ENCODE measurements around the gene DSE.

Gene DSE

DNA sequence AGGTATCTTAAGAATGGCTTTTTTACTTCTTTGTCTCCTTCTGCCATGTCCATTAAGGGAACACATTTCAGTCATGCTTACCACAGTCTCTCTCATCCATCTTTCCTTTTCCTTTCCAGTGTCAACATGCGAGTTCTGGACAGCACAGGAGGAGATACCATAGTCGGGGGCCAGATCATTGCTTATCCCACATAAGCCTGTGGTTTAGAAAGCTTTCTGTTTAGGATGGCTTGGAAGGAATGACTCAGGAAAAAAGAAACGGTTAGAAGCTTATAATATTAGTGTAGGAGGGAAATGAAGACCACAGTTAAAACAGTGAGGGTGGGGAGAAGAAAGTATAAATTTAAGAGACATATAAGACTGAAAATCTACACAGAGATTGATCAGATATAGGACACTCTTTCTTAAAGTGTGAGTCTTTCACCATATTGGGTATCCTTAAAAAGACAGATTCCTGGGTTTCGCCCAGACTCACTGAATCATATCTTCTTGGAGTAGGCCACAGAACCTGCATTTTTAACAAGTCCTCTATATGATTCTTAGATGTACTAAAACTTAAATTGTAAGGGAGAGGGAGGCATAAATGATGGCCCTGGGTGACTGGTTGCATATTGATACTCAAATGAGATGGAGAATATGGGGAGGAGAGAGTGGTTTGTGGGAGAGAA lies 36.1 kb downstream of the DSE start:
- H3K36me3 Mint-ChIP-seq, result peaks cover 6% of the 10 kb centered on the region
- H3K9me3 Mint-ChIP-seq, result no peaks in the 10 kb centered on the region
- H3K27ac Mint-ChIP-seq, result no peak overlapping the region
- ATAC-seq (no peak), DNase-seq (ENCODE audit: low spot score in 2 of 2) (no peak)
- H3K4me3 Mint-ChIP-seq, result no peak overlapping the region
- H3K4me1 Mint-ChIP-seq, result peaks cover 6% of the 10 kb centered on the region

DNA sequence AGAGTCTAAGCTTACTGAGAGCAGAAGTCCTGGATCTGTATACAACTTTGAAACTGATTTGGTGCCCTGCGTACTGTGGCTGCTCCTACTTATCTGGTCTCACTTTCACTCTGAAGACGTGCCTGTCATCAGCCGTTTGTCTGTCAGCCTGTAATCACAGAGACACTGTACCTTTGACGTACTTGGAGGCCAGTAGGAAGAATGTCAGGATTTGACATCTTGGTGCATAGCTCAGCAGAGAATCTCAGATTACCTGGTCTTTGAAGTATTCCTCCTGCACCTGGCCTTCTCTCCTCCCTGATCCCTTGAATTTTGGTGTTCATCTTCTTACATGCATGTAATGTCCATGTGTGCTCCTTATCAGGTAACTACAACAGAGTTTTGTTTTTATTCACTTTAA lies 37.7 kb downstream of the DSE start:
- no peak for ATAC-seq
- peaks cover 6% of the 10 kb centered on the region for H3K36me3 Mint-ChIP-seq
- no peak overlapping the region for H3K4me3 Mint-ChIP-seq
- H3K9me3 Mint-ChIP-seq, result no peaks in the 10 kb centered on the region
- no peak for DNase-seq (ENCODE audit: low spot score in 2 of 2)
- H3K4me1 Mint-ChIP-seq, result peaks cover 6% of the 10 kb centered on the region
- no peak overlapping the region for H3K27ac Mint-ChIP-seq

DNA sequence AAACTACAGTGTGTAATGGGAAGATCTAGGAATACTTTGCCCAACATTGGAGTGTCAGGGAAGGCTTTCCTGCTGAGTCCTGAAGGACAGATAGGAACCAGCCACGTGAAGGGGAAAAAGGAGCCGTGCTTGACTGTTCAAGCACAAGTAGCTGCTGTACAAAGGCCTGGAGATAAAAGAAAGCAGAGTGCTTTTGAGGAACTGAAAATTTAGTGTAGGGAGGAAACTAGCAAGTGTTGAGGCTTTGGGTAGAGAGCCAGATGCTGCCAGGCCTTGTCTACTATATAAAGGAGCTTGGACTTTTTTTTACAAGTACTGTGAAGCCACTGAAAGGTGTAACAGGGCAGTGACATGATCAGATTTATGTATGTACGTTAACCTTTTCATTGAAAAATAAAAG lies 39.0 kb downstream of the DSE start:
- Mint-ChIP-seq H3K9me3 (no peaks in the 10 kb centered on the region), H3K36me3 (peaks cover 6% of the 10 kb centered on the region), H3K27ac (no peak overlapping the region), H3K4me3 (no peak overlapping the region), H3K4me1 (peaks cover 6% of the 10 kb centered on the region)
- ATAC-seq, result no peak
- no peak for DNase-seq (ENCODE audit: low spot score in 2 of 2)

- H3K4me3 Mint-ChIP-seq, result no peak overlapping the region
- ATAC-seq (no peak), DNase-seq (ENCODE audit: low spot score in 2 of 2) (no peak)
- H3K9me3 Mint-ChIP-seq, result no peaks in the 10 kb centered on the region
- H3K4me1 Mint-ChIP-seq, result peaks cover 6% of the 10 kb centered on the region
- no peak overlapping the region for H3K27ac Mint-ChIP-seq
- peaks cover 6% of the 10 kb centered on the region for H3K36me3 Mint-ChIP-seq
These were observed 40.5 kb downstream of the DSE start for GRCh38 chr6:116411284-116411623.

DNA sequence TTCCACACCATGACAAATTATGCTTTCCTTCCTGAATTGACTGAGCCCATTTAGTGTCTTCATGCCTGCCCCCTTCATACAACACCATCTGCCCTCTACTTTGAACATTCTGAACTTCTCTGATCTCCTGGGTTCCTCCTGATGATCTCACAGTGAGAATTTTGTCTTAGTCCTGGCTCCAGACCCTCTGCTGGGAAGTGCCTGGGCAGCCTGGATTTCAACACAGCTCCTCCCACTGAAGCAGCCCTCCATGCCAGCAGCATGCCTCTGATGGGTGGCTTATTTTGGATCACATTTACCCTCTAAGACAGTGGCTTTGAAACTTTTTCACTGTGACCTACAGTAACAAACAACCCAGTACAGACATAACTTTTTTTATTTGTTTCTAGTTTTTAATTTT lies 41.5 kb downstream of the DSE start:
- no peak for DNase-seq (ENCODE audit: low spot score in 2 of 2)
- H3K36me3 Mint-ChIP-seq, result peaks cover 6% of the 10 kb centered on the region
- H3K4me1 Mint-ChIP-seq, result no peaks in the 10 kb centered on the region
- no peak overlapping the region for H3K27ac Mint-ChIP-seq
- no peak overlapping the region for H3K4me3 Mint-ChIP-seq
- ATAC-seq, result no peak
- H3K9me3 Mint-ChIP-seq, result no peaks in the 10 kb centered on the region

DNA sequence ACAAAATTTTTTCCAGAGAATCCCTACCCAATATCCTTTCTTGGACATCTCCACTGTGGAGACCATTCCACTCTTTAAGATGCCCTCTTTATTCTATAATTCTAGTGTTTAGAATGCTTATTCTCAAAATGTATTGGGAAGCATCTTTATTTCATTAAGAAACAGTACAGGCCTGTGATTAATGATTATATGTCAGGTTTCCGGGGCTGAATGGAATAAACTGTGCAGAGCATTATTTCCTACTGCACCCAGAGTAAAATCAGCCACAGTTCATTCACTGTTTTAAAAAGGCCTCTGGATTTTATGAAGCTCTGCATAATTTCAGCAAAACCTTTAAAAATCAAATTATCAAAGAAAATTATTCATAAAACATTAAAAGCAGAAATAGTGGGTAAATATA lies 42.6 kb downstream of the DSE start:
- Mint-ChIP-seq H3K36me3 (peaks cover 6% of the 10 kb centered on the region), H3K4me1 (no peaks in the 10 kb centered on the region), H3K4me3 (no peak overlapping the region), H3K9me3 (no peaks in the 10 kb centered on the region), H3K27ac (no peak overlapping the region)
- DNase-seq (ENCODE audit: low spot score in 2 of 2), result no peak
- ATAC-seq, result no peak

DNA sequence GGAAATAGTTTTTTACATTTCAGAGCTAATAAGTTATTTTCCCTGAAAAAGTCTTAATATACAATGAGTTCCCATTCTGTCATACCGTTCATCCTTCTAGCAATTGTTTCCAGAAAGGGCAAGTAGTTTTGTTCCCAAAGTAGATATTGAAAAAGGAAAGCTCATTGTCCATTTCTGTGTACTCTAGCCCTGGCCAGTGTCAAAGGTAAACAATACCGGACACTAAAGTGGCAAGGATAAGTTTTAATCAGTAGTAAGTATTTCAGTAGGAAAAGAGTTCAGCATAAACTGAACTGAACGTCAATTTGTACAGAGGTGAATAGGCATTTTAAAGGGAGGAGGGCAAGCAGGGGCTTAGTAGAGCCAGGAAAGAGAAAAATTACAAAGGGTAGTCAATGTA lies 46.9 kb downstream of the DSE start:
- no peak for DNase-seq (ENCODE audit: low spot score in 2 of 2)
- no peak for ATAC-seq
- Mint-ChIP-seq H3K4me1 (no peaks in the 10 kb centered on the region), H3K27ac (no peak overlapping the region), H3K4me3 (no peak overlapping the region), H3K9me3 (no peaks in the 10 kb centered on the region), H3K36me3 (no peaks in the 10 kb centered on the region)

- H3K4me3 Mint-ChIP-seq, result no peak overlapping the region
- no peaks in the 10 kb centered on the region for H3K9me3 Mint-ChIP-seq
- H3K4me1 Mint-ChIP-seq, result no peaks in the 10 kb centered on the region
- no peak overlapping the region for H3K27ac Mint-ChIP-seq
- DNase-seq (ENCODE audit: low spot score in 2 of 2), result no peak
- H3K36me3 Mint-ChIP-seq, result no peaks in the 10 kb centered on the region
- peak; percentile 47 for ATAC-seq
These were observed 48.5 kb downstream of the DSE start for GRCh38 chr6:116419069-116419786.

DNA sequence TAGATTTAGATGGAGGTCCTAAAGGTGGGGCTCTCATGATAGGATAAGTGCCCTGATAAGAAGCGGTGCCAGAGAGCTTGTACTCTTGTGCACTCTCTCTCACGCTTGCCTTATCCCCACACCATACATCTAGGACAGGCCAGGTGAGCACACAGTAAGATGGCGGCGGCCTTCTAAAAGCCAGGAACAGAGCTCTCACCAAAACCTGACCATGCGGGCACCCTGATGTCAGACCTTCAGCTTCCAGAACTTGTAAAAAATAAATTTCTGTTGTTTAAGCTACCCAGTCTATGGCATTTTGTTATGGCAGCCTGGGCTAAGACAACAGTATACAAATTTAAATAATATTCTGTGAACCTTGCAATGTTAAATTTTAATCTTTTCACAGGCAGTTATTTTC lies 49.6 kb downstream of the DSE start:
- Mint-ChIP-seq H3K36me3 (no peaks in the 10 kb centered on the region), H3K27ac (no peak overlapping the region), H3K4me3 (no peak overlapping the region), H3K4me1 (no peaks in the 10 kb centered on the region), H3K9me3 (no peaks in the 10 kb centered on the region)
- ATAC-seq (no peak), DNase-seq (ENCODE audit: low spot score in 2 of 2) (no peak)

- no peak overlapping the region for H3K27ac Mint-ChIP-seq
- H3K9me3 Mint-ChIP-seq, result no peaks in the 10 kb centered on the region
- H3K36me3 Mint-ChIP-seq, result peaks cover 8% of the 10 kb centered on the region
- DNase-seq (ENCODE audit: low spot score in 2 of 2) (no peak), ATAC-seq (no peak)
- no peak overlapping the region for H3K4me3 Mint-ChIP-seq
- no peaks in the 10 kb centered on the region for H3K4me1 Mint-ChIP-seq
These were observed 51.5 kb downstream of the DSE start for GRCh38 chr6:116422238-116422637.

DNA sequence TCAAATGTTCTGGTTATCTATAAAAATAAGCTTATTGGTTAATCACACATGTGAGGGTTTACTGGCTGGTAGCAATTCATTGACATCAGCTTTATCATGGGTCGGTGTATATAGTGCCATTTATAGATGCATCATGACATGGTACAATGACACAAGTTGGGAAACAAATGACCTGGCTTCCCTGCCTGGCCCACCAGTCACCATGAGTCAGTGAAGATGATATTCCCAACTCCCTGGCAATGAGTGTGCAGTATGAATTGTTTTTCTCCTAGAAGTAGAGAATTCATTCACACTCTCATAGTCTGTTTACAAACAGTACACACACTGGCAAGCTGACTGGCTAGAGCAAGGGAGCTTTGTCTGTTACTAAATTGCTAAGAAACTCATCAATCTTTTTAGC lies 53.3 kb downstream of the DSE start:
- H3K4me3 Mint-ChIP-seq, result no peak overlapping the region
- peaks cover 23% of the 10 kb centered on the region for H3K36me3 Mint-ChIP-seq
- H3K9me3 Mint-ChIP-seq, result no peaks in the 10 kb centered on the region
- H3K4me1 Mint-ChIP-seq, result no peaks in the 10 kb centered on the region
- ATAC-seq, result no peak
- no peak overlapping the region for H3K27ac Mint-ChIP-seq
- DNase-seq (ENCODE audit: low spot score in 2 of 2), result no peak

GRCh38 chr6:116426551-116426950 lies 55.8 kb downstream of the DSE start:
- Mint-ChIP-seq H3K4me3 (no peak overlapping the region), H3K4me1 (no peaks in the 10 kb centered on the region), H3K27ac (no peak overlapping the region), H3K9me3 (no peaks in the 10 kb centered on the region), H3K36me3 (peaks cover 34% of the 10 kb centered on the region)
- DNase-seq (ENCODE audit: low spot score in 2 of 2) (no peak), ATAC-seq (no peak)

- no peaks in the 10 kb centered on the region for H3K4me1 Mint-ChIP-seq
- ATAC-seq, result no peak
- peaks cover 36% of the 10 kb centered on the region for H3K36me3 Mint-ChIP-seq
- no peaks in the 10 kb centered on the region for H3K9me3 Mint-ChIP-seq
- DNase-seq (ENCODE audit: low spot score in 2 of 2), result no peak
- no peak overlapping the region for H3K4me3 Mint-ChIP-seq
- H3K27ac Mint-ChIP-seq, result no peak overlapping the region
These were observed 58.4 kb downstream of the DSE start for GRCh38 chr6:116429111-116429510.

DNA sequence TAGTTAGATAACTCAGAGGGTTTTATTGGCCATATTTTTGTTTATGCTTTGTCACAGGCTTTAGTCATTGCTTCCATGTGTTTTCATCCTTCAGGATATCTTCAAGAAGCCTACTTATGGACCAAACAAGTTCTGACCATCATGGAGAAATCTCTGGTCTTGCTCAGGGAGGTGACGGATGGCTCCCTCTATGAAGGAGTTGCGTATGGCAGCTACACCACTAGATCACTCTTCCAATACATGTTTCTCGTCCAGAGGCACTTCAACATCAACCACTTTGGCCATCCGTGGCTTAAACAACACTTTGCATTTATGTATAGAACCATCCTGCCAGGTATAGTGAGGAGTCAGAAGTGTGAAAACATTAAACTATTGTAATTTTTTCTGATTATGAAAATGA lies 60.1 kb downstream of the DSE start:
- Mint-ChIP-seq H3K9me3 (no peaks in the 10 kb centered on the region), H3K36me3 (peaks cover 42% of the 10 kb centered on the region), H3K4me3 (no peak overlapping the region), H3K4me1 (no peaks in the 10 kb centered on the region), H3K27ac (no peak overlapping the region)
- no peak for ATAC-seq
- DNase-seq (ENCODE audit: low spot score in 2 of 2), result no peak

GRCh38 chr6:116431964-116432595 lies 61.3 kb downstream of the DSE start:
- DNase-seq (ENCODE audit: low spot score in 2 of 2), result no peak
- H3K9me3 Mint-ChIP-seq, result no peaks in the 10 kb centered on the region
- no peak overlapping the region for H3K27ac Mint-ChIP-seq
- no peak for ATAC-seq
- no peak overlapping the region for H3K4me3 Mint-ChIP-seq
- H3K4me1 Mint-ChIP-seq, result no peaks in the 10 kb centered on the region
- peaks cover 36% of the 10 kb centered on the region for H3K36me3 Mint-ChIP-seq

- Mint-ChIP-seq H3K9me3 (no peaks in the 10 kb centered on the region), H3K27ac (no peak overlapping the region), H3K36me3 (peaks cover 24% of the 10 kb centered on the region), H3K4me3 (no peak overlapping the region), H3K4me1 (no peaks in the 10 kb centered on the region)
- ATAC-seq (no peak), DNase-seq (ENCODE audit: low spot score in 2 of 2) (no peak)
These were observed 62.5 kb downstream of the DSE start for GRCh38 chr6:116433206-116433712.
